DMS53 treated with DMSO at 0.1 percent for 48 hours (cell line): ENCODE measurements around the gene PKIG.
A peak's percentile ranks its signal among the peaks of the same experiment; 100 is the strongest.

Experiments
- DNase-seq: peaks from one replicate; lab custom pipeline; 2025; ENCODE audit not compliant: unreplicated experiment; lab: John Stamatoyannopoulos, UW

The PKIG gene

DNA sequence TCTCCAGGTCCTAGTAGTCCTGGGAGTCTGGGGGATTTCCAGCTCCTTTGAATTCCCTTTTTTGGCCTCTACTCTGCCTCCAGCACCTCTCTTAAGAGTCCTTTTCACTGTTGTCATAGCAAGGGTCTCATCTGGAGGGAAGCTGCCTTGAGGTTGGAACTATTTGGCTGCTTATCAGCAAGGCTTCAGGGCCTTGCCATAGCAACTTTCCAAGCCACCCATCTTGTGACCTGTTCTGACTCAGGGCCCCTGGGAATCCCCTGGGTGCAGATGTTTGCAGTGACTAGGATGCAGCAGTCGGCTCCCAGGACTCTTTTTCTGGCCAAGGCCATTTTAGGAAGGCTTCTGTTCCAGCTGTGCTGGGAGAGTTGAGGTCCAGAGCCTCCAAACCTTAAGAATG, 12.4 kb downstream of the PKIG start:
- no peak for DNase-seq

DNA sequence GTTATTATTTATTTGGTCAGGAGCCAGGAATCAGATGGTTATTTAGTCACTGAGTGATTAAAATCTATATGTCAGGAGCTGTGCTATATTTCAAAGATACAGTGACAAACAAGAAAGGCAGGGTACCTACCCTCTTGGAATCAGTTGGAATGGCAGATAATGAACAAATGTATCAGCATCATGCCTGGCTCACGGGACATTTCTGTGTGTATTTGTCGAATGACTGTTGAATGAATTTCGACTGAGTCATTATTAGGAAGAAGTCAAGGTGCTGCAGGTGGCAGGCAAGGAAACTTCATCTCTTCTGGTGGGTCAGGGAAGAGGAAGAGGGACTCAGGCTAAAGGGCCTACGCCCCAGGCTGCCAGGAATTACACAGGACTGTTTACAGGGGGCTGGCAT, 13.6 kb downstream of the PKIG start:
- no peak for DNase-seq

DNA sequence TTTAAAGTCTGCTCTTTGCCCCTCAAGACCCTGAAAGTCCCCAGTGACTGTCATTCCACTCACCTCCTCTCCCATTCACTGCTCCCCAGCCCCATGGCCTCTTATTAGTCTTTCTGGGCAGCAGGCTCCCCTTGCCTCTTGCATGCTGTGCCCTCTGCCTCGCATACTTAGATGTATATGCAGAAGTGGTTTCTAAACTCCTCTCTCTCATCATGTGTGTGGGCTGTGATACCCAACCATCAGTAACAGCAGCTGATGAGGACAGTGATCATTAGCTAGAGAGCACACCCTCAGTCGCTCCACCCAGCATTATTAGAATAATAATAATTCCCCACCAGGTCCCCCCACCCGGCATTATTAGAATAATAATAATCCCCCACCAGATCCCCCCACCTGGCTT, 14.5 kb downstream of the PKIG start:
- DNase-seq = no peak

DNA sequence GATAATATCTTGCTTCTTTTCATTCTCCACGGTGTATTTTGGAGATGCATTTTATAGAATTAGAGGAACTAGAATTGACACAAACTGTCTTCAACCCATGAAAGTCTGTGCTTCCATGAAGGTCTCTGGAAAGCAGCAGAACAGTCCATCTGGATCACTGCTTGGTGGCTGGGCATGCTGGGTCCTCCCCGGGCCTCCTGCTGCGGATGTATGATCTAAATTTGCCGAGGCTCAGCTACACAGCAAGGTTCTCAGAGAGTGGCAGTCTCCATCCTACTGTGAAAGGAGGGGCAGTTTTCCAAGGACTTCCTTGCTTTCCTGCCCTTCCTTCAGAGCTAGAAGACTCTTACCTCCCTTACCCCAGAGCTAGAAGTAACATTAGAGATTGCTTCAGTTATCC, 15.1 kb downstream of the PKIG start:
- no peak for DNase-seq

DNA sequence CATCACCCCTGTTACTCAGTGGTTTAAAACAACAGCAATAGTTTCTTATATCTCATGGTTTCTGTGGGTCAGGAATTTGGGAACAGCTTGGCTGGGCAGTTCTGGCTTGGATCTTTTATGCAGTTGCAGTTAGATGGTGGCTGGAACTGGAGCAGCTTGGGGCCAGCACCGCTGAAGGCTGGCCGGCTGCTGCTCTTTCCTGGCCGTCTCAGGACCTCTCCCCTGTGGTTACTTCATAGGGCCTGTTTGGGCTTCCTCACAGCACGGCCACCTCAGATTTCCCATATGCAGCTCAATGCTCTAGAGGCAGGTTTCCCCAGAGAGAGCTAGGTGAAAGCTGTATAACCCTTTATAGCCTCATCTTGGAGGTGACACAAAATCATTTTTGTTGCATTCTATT, 15.6 kb downstream of the PKIG start:
- no peak for DNase-seq

DNA sequence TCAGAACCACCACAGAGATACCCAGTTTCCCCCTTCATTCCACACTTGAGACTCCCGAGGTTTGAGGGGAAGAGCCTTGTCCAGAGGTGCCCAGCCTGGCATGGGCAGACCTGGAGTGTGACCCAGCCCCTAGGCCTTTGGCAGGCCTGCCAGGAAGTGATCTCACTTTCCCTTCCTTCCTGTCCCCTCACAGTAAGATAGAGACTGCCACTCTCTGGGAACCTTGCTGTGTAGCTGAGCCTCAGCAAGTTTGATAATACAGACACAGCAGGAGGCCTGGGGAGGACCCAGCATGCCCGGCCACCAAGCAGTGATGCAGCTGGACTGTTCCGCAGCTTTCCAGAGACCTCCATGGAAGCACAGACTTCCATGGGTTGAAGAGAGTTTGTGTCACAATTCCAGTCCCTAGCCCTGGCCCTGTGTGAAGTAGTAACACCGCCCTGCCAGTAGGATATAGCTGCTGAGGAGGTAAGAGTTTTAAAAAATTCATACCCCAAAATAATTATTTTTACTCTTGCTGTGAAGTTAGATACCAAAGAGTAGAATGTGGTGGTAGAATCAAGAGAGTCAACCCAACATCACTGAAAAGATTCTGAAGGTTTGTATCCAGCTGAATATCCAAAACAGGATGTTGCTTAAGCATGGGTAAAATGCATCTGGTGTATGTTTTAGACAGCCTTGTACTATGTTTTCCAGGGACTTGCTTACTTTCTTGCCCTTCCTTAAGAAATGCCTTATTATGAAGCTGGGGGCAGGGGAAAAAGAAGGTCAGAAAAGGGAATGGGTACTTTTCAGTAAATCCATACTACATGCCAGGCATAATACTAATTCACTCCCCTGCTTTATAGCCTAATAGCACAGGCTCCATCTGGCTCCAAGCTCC, 16.3 kb downstream of the PKIG start:
- DNase-seq = no peak

DNA sequence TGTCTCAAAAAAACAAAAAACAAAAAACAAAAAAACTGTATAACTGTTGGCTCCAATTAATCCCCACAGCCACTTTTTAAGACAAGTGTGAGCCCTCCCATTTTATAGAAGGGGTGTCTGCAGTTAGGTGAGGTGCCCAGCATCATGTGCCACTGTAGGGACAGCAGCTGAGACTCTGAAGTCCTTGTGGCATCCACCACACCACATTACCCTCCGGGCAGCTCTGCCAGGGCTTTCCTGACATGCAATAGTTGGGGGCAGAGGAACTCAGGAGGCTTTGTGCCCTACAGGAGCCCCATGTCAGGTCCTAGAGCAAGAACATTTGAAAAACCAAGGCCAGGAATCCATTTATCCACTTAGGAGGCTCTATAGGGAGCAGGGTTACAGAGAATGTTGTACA, 17.3 kb downstream of the PKIG start:
- DNase-seq = no peak

DNA sequence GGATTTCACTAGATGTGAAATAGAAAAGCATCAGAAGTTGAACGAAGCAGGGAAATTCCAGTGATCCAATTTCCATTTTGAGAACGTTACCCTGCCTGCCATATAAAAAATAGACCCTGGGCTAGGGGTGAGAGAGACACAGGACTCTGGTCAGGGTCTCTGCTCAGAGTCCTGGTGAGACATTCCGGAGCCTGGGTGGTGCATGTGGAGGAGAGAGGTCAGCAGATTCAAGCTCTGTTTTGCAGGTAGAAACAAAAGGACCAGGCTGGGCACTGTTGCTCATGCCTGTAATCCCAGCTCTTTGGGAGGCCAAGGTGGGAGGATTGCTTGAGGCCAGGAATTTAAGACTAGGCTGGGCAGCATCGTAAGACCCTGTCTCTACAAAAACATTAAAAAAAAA, 17.9 kb downstream of the PKIG start:
- no peak for DNase-seq

DNA sequence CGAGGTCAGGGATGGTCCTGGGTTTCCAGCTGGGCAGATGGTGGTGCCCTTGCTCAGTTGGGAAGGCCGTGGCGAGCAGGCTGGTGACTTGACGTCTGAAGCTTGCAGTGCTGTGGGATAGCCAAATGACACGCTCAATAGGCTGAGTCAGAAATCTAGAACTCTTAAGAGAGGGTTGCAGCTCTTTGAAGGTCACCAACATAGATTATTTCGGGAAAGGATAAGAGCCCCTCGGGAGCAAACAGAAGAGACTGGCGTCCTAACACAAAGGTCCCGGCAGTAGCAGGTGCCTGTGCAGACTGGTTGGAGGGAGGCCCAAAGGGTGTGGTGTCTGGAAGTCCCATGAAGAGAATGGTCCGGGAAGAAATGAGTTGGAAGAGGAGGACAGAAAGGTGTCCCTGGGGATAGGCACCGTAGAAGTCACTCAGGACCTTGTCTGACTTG, 18.4 kb downstream of the PKIG start:
- no peak for DNase-seq

DNA sequence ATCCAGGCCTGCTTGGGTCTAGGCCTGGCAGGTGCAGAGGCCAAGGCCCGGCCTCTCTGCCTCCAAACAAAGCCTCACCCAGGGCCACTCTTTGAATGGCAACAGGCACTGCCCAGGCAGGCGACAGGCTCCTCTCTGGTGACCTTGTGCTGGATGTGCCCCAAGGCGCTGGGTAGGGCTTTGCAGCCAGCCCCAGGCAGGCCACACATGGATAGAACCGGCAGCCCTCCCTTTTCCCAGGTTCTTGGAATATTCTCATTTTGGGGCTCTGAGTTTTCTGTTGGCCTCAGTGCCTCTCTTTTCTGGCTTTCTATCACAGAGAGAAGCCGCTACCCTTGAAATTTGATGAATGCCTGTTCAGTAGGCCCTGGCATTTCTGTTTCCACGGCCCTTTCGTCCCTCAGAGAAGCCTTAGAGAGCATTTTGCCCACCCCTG, 18.9 kb downstream of the PKIG start:
- DNase-seq = no peak

DNA sequence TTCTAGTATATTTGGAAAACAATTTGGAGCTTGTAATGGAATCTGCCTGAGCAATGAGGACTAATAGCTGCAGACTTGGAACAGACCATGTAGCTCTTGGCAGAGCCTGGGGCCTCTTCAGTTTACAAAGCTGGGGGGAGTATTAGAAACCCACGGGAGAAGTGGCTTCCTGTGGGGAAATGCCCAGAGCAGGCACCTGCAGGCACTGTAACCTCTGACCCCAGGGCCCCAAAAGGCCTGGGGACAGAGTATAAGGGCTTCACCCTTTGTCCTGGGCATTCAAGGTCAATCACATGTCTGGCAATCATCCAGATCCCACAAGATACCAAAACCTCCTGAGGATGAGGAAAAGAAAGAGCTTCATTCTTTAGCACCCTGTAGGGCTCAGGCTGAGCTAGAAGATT, 19.4 kb downstream of the PKIG start:
- no peak for DNase-seq

DNA sequence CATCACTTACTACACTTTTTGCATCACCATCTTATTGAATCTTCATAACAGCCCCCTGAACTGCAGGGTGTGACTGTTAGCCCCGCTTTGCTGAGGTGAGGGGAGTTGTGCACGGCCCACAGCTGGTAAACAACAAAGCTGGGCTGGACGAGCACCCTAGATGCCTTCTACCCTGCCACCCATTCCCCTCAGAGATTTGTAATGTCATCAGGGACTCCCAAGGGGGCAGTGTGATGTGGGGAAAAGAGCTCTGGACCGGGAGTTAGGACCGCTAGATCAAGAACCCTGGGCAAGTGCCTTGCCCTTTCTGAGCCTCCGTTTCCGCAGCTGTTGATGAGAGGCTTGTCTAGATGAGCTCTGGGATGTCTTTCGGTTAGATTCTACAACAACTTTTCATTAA, 20.9 kb downstream of the PKIG start:
- DNase-seq = no peak

DNA sequence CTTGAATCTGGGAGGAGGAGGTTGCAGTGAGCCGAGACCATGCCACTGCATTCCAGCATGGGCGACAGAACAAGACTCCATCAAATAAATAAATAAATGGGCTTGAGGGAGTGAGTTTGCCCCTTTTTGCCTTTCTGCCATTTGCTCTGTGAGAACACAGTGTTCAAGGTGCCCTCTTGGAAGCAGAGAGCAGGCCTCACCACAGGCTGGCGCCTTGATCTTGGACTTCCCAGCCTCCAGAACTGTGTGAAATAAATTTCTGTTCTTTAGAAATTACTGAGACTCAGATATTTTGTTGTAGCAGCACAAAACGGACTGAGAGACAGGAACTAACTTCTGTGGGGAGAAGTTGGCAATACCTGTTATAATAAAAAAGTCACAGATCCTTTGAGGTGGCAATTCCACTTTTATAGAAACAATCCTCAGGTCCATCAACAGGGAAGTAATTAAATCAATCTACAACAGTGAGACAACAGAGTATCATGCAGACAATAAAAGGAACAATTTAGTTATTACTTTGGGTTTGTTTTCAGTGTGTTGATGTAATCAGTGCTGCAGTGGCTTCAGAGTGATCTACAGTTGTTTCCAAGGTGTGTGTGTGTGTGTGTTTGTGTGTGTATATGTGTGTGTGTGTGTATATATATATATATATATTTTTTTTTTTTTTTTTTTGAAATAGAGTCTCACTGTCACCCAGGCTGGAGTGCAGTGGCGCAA, 24.5 kb downstream of the PKIG start:
- no peak for DNase-seq

DNA sequence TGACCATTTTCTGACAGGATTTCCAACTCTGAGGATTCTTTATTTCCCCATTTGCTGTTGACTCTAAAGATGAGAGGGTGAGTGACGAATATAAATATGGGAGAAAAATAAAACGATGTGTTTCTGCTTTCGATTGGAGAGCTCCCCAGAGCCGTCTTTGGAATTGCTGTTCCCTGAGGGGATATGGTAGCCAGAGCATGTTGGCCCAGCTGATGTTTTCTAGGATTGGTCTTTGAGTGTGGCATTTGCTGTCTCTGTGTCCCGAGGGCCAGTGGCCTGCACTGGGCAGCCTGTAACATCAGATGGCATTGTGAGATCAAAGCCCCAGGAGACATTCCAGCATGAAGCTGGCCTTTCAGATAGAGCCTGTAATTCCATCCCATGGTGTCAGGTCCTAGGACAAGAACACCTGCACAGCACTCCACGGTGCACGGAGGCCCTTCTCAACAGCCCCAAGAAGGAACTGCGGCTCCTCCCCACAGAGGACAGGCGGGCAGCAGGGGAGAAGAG, 26.7 kb downstream of the PKIG start:
- peak; percentile 67 for DNase-seq

DNA sequence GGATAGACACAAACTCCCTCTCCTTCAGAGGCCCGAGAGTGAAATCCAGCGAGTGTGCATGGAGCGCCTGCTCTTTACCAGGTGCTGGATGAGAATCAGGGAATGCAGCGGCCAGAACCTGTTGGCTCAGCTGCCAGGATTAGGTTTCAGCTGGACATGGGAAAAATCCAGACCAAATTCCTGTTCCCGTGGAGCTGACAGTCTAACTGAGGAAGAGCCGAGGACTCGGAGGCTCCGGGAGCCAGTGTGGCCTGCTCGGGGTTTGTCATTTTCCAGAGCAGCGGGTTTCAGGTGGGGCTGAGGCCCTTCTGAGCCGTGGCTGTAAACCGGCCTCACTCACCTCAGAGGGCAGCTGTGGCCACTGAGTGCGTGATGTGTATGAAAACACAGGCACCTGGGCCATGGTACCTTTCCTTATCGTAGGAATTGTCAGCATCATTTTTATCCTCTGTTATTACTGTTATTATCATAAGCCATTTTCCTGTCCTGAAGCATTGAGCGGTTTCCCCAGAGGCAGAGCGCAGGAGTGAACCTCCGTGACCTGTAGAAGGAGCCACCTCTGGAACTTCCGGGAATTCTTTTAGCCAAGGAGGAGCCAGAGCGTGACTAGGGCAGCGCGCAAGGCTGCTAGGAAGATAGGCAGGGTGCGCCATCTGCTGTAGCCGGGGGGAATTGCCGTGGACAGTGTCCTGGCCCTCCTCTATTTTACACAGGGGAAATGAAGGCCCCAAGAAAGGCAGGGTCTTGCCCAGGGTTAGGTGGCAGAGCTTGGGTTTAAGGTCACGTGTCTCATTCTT, 27.3 kb downstream of the PKIG start:
- peak; percentile 95 for DNase-seq

DNA sequence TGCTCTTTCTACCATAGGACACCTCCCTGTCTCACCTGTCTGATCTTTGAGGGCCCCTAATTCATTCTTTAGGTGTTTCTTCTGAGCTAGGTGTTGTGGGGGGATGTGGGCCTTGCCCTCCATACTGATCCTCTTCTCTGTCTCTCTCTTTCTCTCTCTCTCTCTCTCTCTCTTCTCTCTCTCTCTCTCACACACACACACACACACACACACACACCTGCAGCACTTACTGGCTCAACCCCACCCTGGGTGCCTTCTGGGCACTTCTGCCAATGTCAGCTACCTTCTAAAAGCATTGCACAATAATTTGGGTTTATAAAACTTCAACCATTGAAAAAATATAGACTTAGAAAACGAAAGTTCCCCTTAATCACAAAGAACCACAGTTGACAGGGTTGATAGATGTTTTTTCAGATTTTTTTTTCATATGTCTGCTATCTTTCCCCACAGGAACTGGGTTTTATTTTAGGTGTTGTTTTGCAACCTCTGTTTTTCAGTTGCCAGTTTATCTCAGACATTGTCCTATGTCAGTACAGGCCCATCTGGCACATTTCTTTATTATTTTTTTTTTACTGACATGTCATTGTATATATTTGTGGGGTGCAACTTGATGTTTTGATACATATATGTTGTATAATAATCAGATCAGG, 28.1 kb downstream of the PKIG start:
- DNase-seq = no peak

DNA sequence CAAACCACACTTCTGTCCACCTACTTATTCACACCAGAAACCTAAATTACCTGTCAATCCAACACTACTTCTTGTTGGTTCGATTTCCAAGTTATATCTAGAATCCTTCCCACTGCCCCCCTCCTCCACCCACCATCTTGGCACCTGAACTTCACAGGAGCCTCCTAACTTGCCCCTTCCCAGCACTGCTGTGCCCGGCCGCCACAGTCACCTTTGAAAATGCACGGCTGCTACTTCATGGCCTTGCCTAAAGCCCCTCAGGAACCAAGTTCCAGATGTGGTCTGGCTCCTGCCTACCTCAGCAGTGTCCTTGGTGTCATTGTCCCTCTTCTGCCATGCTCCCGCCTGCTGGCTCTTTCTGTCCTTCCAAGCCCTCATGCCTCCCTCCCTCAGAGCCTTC, 31.2 kb downstream of the PKIG start:
- DNase-seq = no peak

DNA sequence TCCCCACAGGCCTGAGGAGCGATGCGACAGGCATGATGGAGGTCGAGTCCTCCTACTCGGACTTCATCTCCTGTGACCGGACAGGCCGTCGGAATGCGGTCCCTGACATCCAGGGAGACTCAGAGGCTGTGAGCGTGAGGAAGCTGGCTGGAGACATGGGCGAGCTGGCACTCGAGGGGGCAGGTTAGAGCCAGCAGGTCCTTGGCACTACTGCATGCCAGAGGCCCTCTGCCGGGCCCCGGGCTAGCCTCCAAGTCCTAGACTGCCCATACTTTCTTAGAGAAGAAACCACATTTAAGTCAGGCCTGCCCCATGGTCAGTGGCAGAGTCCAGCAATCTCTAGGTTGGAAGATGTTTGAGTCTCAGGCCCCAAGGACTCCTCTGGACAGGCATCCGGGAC, 32.1 kb downstream of the PKIG start:
- DNase-seq = no peak

DNA sequence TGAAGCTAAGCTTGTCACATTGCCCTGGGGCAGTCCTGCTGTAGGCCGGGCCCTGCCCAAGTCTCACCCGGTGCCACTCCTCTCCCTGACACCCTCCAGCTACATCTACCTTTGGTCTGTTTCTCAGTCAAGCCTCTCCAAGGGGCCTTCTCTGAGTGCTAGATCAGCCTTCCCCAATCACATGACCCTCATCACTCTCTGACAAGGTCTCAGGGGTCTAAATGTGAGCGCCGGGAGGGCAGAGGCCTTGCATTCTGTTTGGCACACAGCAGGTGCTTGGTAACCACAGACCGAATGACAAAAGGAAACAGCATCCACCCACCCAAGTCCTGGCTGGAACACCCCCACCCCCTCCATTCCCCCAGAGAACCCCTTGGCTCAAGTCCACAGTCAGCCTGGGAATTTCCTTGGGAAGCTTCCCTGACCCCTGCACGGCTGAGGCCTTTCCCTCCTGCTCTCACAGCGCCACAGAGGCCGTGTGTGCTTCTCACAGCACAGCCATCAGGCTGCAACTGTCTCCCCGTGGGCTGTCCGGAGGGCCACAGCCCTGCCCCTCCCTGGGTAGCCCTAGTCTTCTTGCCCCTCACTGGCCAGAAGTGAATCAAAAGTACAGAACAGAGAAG, 32.9 kb downstream of the PKIG start:
- no peak for DNase-seq

DNA sequence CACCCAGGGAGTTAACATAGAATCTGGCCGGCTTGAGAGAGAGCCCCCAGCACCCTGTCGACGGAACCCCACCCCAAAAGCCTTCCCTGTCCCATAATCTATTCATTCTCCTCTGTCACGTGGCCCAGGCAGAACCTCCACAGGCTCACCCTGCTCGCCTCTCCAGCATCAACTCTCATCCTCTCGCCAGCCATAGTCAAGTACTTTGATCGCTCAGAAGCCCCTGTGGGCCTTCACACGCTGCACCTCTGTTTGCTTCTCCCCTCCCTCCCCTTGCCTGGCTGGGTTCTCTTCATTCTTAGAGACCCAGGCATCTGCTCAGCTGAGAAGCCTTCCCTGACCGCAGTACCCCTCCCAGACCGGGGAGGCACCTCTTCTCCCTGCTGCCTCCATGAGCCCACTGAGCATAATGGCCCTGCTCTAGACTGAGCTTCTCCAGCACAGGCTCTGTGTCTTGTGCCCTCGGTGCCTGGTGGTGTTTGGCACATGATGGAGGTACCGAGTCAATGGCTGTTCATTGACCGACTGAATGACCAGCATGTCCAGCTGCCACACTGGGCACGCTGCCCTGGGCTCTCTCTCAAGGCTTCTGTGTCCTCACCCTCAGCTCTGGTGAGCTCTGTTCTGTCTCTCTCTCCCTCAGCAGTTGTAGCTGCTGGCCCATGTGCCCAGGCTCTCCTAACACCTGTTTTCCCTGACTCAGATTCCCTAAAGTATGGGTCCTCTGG, 33.7 kb downstream of the PKIG start:
- no peak for DNase-seq
